GM10266 (cell line): ENCODE data around the gene SNX27.

Experiments used
- DNase-seq: peaks from one replicate; pipeline ENCODE4 v3.0.0; 2012; ENCODE audit errors: extremely low spot score
- CTCF ChIP-seq: IDR thresholded peaks from 2 replicates; pipeline ENCODE4 v1.5.1; 2012; ENCODE audit warnings: mild to moderate bottlenecking, low read depth; ENCODE audit not compliant: control insufficient read depth, insufficient read depth; ENCODE audit errors: missing control alignments

The SNX27 gene

GRCh38 chr1:151718666-151719065 lies 106.8 kb downstream of the SNX27 start:
- DNase-seq, result no peak
- no peak for TF ChIP-seq CTCF

- no peak for TF ChIP-seq CTCF
- DNase-seq, result no peak
Observed at GRCh38 chr1:151720125-151720524, 108.3 kb downstream of the SNX27 start.

GRCh38 chr1:151720554-151720953 lies 108.7 kb downstream of the SNX27 start:
- no peak for TF ChIP-seq CTCF
- DNase-seq, result peak; percentile 83

GRCh38 chr1:151720974-151721787 lies 109.3 kb downstream of the SNX27 start, which contains the start of gene RIIAD1:
TSS of gene RIIAD1 (plus strand) at chr1:151721522. CDS start at chr1:151721537, 15 bp downstream.
- DNase-seq, result peak; percentile 90
- no peak for TF ChIP-seq CTCF

GRCh38 chr1:151721788-151722510 lies 110.1 kb downstream of the SNX27 start:
- DNase-seq, result no peak

GRCh38 chr1:151723726-151724370 lies 112.0 kb downstream of the SNX27 start:
- no peak for TF ChIP-seq CTCF
- no peak for DNase-seq

More at GRCh38 chr1:151721788-151722510, 110.1 kb downstream of the SNX27 start:
- no peak for TF ChIP-seq CTCF
